HCT116 (cell line): ENCODE measurements around the gene SAA1.
"Not testable (repeated sequence)": the region's sequence is repeated elsewhere in the genome, so short reads cannot be mapped to it uniquely, and the experiment has no call there.

ENCODE experiments used
- CTCF ChIP-seq, 3 experiments: fragments of 200-600 bp in 1 of 3; sonication (generic) in 1 of 3; IDR thresholded peaks in 2 of 3; conservative IDR thresholded peaks in 1 of 3; 2 replicates each; pipeline ENCODE4 v1.5.1; 2012 to 2017; ENCODE audit warnings: low read depth in 2 of 3, low read length in 2 of 3, antibody characterized with exemption in 1 of 3, borderline replicate concordance in 1 of 3, control low read depth in 1 of 3, mild to moderate bottlenecking in 1 of 3, mixed read lengths in 1 of 3, mixed run types in 1 of 3, moderate library complexity in 1 of 3; ENCODE audit not compliant: insufficient read depth in 1 of 3
- EZH2 ChIP-seq: fragments of 200-600 bp; sonication (generic); IDR thresholded peaks from 2 replicates; pipeline ENCODE4 v1.6.1; 2017; ENCODE audit warnings: antibody characterized with exemption, mixed run types
- POLR2A ChIP-seq: IDR thresholded peaks from 2 replicates; pipeline ENCODE4 v1.7.0; 2011; ENCODE audit warnings: borderline replicate concordance; ENCODE audit not compliant: insufficient read depth, insufficient read length; ENCODE audit errors: extremely low read depth
- POLR2AphosphoS5 ChIP-seq: IDR thresholded peaks from 2 replicates; pipeline ENCODE4 v1.6.1; 2011; ENCODE audit warnings: mild to moderate bottlenecking, low read depth, low read length, moderate library complexity
- RAD21 ChIP-seq: IDR thresholded peaks from 2 replicates; pipeline ENCODE4 v1.6.1; 2012; ENCODE audit warnings: low read depth, mild to moderate bottlenecking
- SIN3A ChIP-seq: IDR thresholded peaks from 2 replicates; pipeline ENCODE4 v1.6.1; 2012; ENCODE audit warnings: low read depth
- ZFX ChIP-seq: fragments of 450-650 bp; IDR thresholded peaks from 2 replicates; pipeline ENCODE4 v1.6.1; 2017
- ZNF274 ChIP-seq: fragments of 200-500 bp; sonication (Bioruptor generic); IDR thresholded peaks from 2 replicates; pipeline ENCODE4 v1.6.1; 2014; ENCODE audit warnings: mild to moderate bottlenecking, low read depth, low read length, inconsistent platforms

- not testable (repeated sequence) for TF ChIP-seq ZFX; POLR2AphosphoS5; RAD21; CTCF (IDR thresholded peaks at IDR 0.05 in 2 of 3, conservative IDR thresholded peaks at IDR 0.05 in 1 of 3; ENCODE audit: borderline replicate concordance in 1 of 3, insufficient read depth in 1 of 3, low read depth in 2 of 3, low read length in 2 of 3); ZNF274; POLR2A; SIN3A; EZH2
Measured at GRCh38 chr11:18246379-18247190, 19.5 kb upstream of the SAA1 start.
